ENCODE measurements around the gene ERC2.

The ERC2 gene

DNA sequence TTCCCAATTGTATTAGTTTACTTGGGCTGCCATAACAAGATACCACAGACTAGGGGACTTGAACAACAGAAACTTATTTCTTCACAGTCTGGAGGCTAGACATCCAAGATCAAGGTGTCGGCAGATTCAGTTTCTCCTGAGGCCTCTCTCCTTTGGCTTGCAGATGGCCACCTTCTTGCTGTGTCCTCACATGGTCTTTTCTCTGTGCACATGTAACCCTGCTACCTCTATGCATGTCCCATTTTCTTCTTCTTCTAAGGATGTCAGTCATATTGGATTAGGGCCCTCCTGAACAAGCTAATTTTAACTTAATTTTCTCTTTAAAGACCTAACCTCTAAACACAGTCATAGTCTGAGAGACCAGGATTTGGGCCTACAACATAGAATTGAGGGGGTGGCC lies 644.4 kb downstream of the ERC2 start:
- no peak overlapping the region for H3K27ac ChIP-seq (ENCODE audit: low read depth, low read length)
- H3K9ac ChIP-seq (ENCODE audit: low read length), result no peak overlapping the region
- DNase-seq, result no peak
- H3K23ac ChIP-seq (ENCODE audit: low read length), result no peak overlapping the region
- H2AK5ac ChIP-seq (ENCODE audit: low read length), result no peak overlapping the region
- H3K79me1 ChIP-seq (ENCODE audit: low read length), result peaks cover 2% of the 10 kb centered on the region
- no peaks in the 10 kb centered on the region for H3K36me3 ChIP-seq (ENCODE audit: control insufficient read depth in 1 of 2, insufficient read depth in 2 of 2, low read length in 2 of 2)
- H3K9me3 ChIP-seq (ENCODE audit: insufficient read depth, low read depth, low read length), result no peaks in the 10 kb centered on the region
- H3K4me3 ChIP-seq (ENCODE audit: low read depth, low read length), result no peak overlapping the region
- no peak overlapping the region for H2AFZ ChIP-seq (ENCODE audit: insufficient read depth, low read length, poor library complexity)
- no peaks in the 10 kb centered on the region for H3K79me2 ChIP-seq (ENCODE audit: control insufficient read depth, insufficient read depth, low read length, poor library complexity)
- H4K12ac ChIP-seq (ENCODE audit: low read depth, low read length), result no peak overlapping the region
- no peak overlapping the region for H2BK12ac ChIP-seq (ENCODE audit: low read length)
- no CpG with 5 or more reads among the region's 1 CpG for WGBS (ENCODE audit: extremely low coverage, insufficient coverage, insufficient read length)
- no peak overlapping the region for H3K4ac ChIP-seq (ENCODE audit: low read depth, low read length)
- no peak overlapping the region for H2BK5ac ChIP-seq (ENCODE audit: low read depth, low read length, poor library complexity)
- no peak overlapping the region for H2BK120ac ChIP-seq (ENCODE audit: insufficient read depth, low read length, poor library complexity)
- no peak overlapping the region for H4K8ac ChIP-seq (ENCODE audit: low read depth, low read length)
- no peak overlapping the region for H3K18ac ChIP-seq (ENCODE audit: low read length)
- peaks cover 0 to 2% of the 10 kb centered on the region in 2 experiments for H3K4me1 ChIP-seq (ENCODE audit: control insufficient read depth in 1 of 2, insufficient read depth in 2 of 2, low read length in 2 of 2)
- no peaks in the 10 kb centered on the region for H3K27me3 ChIP-seq (ENCODE audit: insufficient read depth, low read length)
- no peak overlapping the region for H3K14ac ChIP-seq (ENCODE audit: low read length)
- H4K91ac ChIP-seq (ENCODE audit: low read depth, low read length), result no peak overlapping the region
- H3K4me2 ChIP-seq (ENCODE audit: low read length), result no peak overlapping the region

DNA sequence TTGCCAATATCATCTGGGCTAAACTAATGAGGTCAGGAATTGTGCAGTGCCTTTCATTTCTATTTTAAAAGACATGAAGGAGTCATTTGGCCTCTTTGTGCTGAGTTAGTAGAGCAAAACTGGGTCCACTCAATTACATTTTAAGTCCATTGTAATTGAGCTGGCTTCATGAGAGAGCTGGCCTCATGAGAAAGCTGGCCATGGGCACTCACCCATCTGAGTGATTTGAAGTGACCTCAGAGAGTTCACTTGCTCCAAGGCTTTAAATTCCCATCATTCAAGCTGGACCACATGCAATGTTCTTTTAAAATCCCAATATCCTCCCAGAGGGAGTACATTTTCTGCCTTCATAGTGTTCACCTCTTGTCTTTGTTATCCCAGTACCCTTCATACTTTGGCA lies 645.3 kb downstream of the ERC2 start:
- H4K12ac ChIP-seq (ENCODE audit: low read depth, low read length), result no peak overlapping the region
- H4K8ac ChIP-seq (ENCODE audit: low read depth, low read length), result no peak overlapping the region
- no peak overlapping the region for H3K9ac ChIP-seq (ENCODE audit: low read length)
- H3K14ac ChIP-seq (ENCODE audit: low read length), result no peak overlapping the region
- H2AK5ac ChIP-seq (ENCODE audit: low read length), result no peak overlapping the region
- no peak overlapping the region for H3K4ac ChIP-seq (ENCODE audit: low read depth, low read length)
- no peaks in the 10 kb centered on the region for H3K36me3 ChIP-seq (ENCODE audit: control insufficient read depth in 1 of 2, insufficient read depth in 2 of 2, low read length in 2 of 2)
- H3K79me2 ChIP-seq (ENCODE audit: control insufficient read depth, insufficient read depth, low read length, poor library complexity), result no peaks in the 10 kb centered on the region
- no peak overlapping the region for H3K27ac ChIP-seq (ENCODE audit: low read depth, low read length)
- no peak overlapping the region for H4K91ac ChIP-seq (ENCODE audit: low read depth, low read length)
- H2BK12ac ChIP-seq (ENCODE audit: low read length), result no peak overlapping the region
- H2BK120ac ChIP-seq (ENCODE audit: insufficient read depth, low read length, poor library complexity), result no peak overlapping the region
- no peak overlapping the region for H3K18ac ChIP-seq (ENCODE audit: low read length)
- H3K23ac ChIP-seq (ENCODE audit: low read length), result no peak overlapping the region
- H3K9me3 ChIP-seq (ENCODE audit: insufficient read depth, low read depth, low read length), result no peaks in the 10 kb centered on the region
- no peak overlapping the region for H3K4me3 ChIP-seq (ENCODE audit: low read depth, low read length)
- H3K4me1 ChIP-seq (ENCODE audit: control insufficient read depth in 1 of 2, insufficient read depth in 2 of 2, low read length in 2 of 2), result peaks cover 0 to 2% of the 10 kb centered on the region in 2 experiments
- H2AFZ ChIP-seq (ENCODE audit: insufficient read depth, low read length, poor library complexity), result no peak overlapping the region
- no peak for DNase-seq
- H3K4me2 ChIP-seq (ENCODE audit: low read length), result no peak overlapping the region
- no peak overlapping the region for H2BK5ac ChIP-seq (ENCODE audit: low read depth, low read length, poor library complexity)
- H3K27me3 ChIP-seq (ENCODE audit: insufficient read depth, low read length), result no peaks in the 10 kb centered on the region
- H3K79me1 ChIP-seq (ENCODE audit: low read length), result peaks cover 2% of the 10 kb centered on the region

DNA sequence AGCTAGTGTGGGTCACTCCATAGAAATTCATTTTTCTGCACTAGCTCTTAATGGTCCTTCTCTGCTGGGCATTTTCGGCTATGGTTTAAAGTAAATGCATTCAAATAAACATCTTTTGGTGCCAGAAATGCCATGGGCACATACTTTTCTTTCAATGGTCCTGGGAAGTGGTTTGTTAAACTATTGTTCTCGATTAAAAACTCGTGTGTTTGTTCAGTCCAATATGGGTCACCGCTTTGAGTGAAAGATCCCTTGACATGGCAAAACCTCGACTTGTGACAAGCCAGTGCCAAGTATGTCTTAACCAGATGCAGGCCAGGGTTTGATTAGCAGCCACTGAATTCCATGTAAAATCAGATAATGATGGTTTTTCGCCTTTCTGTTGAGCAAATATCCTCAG lies 649.3 kb downstream of the ERC2 start:
- no CpG with 5 or more reads among the region's 6 CpGs for WGBS (ENCODE audit: extremely low coverage, insufficient coverage, insufficient read length)

DNA sequence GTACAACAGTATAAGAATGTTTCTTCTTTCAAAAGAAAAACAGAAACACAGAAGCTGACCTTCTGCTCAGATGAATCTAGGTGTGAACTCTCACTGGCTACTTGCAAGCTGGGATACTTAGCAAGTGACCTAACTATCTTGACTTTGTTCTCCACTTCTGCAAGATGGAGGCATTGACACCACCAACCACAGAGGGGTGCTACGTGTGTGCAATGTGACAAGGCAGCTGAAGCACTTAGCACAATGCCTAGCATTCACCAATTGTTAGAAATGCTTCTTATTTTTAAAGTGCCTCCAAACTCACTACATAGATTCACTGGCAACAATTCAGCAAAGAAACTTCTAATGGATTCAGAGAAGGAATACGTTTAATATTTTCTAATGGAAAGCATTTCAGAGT lies 649.8 kb downstream of the ERC2 start:
- H3K4me3 ChIP-seq (ENCODE audit: low read depth, low read length), result no peak overlapping the region
- no peak overlapping the region for H2BK120ac ChIP-seq (ENCODE audit: insufficient read depth, low read length, poor library complexity)
- no peak overlapping the region for H2BK12ac ChIP-seq (ENCODE audit: low read length)
- no peak for DNase-seq
- no peak overlapping the region for H3K4ac ChIP-seq (ENCODE audit: low read depth, low read length)
- no peak overlapping the region for H4K91ac ChIP-seq (ENCODE audit: low read depth, low read length)
- H3K14ac ChIP-seq (ENCODE audit: low read length), result no peak overlapping the region
- no peaks in the 10 kb centered on the region for H3K4me1 ChIP-seq (ENCODE audit: control insufficient read depth in 1 of 2, insufficient read depth in 2 of 2, low read length in 2 of 2)
- no peak overlapping the region for H4K8ac ChIP-seq (ENCODE audit: low read depth, low read length)
- H2BK5ac ChIP-seq (ENCODE audit: low read depth, low read length, poor library complexity), result no peak overlapping the region
- H3K18ac ChIP-seq (ENCODE audit: low read length), result no peak overlapping the region
- no peak overlapping the region for H3K23ac ChIP-seq (ENCODE audit: low read length)
- no peaks in the 10 kb centered on the region for H3K79me2 ChIP-seq (ENCODE audit: control insufficient read depth, insufficient read depth, low read length, poor library complexity)
- H3K36me3 ChIP-seq (ENCODE audit: control insufficient read depth in 1 of 2, insufficient read depth in 2 of 2, low read length in 2 of 2), result no peaks in the 10 kb centered on the region
- no peak overlapping the region for H2AFZ ChIP-seq (ENCODE audit: insufficient read depth, low read length, poor library complexity)
- no peaks in the 10 kb centered on the region for H3K79me1 ChIP-seq (ENCODE audit: low read length)
- no peak overlapping the region for H4K12ac ChIP-seq (ENCODE audit: low read depth, low read length)
- H3K4me2 ChIP-seq (ENCODE audit: low read length), result no peak overlapping the region
- H3K9me3 ChIP-seq (ENCODE audit: insufficient read depth, low read depth, low read length), result no peaks in the 10 kb centered on the region
- no peak overlapping the region for H3K9ac ChIP-seq (ENCODE audit: low read length)
- no peaks in the 10 kb centered on the region for H3K27me3 ChIP-seq (ENCODE audit: insufficient read depth, low read length)
- no peak overlapping the region for H2AK5ac ChIP-seq (ENCODE audit: low read length)
- WGBS (ENCODE audit: extremely low coverage, insufficient coverage, insufficient read length), result no CpG with 5 or more reads among the region's 2 CpGs
- H3K27ac ChIP-seq (ENCODE audit: low read depth, low read length), result no peak overlapping the region

More for the DNA sequence above, 649.3 kb downstream of the ERC2 start:
- H4K8ac ChIP-seq (ENCODE audit: low read depth, low read length), result no peak overlapping the region
- H3K4ac ChIP-seq (ENCODE audit: low read depth, low read length), result no peak overlapping the region
- H3K36me3 ChIP-seq (ENCODE audit: control insufficient read depth in 1 of 2, insufficient read depth in 2 of 2, low read length in 2 of 2), result no peaks in the 10 kb centered on the region
- H3K18ac ChIP-seq (ENCODE audit: low read length), result no peak overlapping the region
- H4K12ac ChIP-seq (ENCODE audit: low read depth, low read length), result no peak overlapping the region
- no peaks in the 10 kb centered on the region for H3K79me2 ChIP-seq (ENCODE audit: control insufficient read depth, insufficient read depth, low read length, poor library complexity)
- no peak overlapping the region for H2BK120ac ChIP-seq (ENCODE audit: insufficient read depth, low read length, poor library complexity)
- no peak overlapping the region for H3K27ac ChIP-seq (ENCODE audit: low read depth, low read length)
- H2AFZ ChIP-seq (ENCODE audit: insufficient read depth, low read length, poor library complexity), result no peak overlapping the region
- no peak for DNase-seq
- H3K4me1 ChIP-seq (ENCODE audit: control insufficient read depth in 1 of 2, insufficient read depth in 2 of 2, low read length in 2 of 2), result no peaks in the 10 kb centered on the region
- H4K91ac ChIP-seq (ENCODE audit: low read depth, low read length), result no peak overlapping the region
- H3K9me3 ChIP-seq (ENCODE audit: insufficient read depth, low read depth, low read length), result no peaks in the 10 kb centered on the region
- no peak overlapping the region for H3K14ac ChIP-seq (ENCODE audit: low read length)
- H3K9ac ChIP-seq (ENCODE audit: low read length), result no peak overlapping the region
- H3K4me2 ChIP-seq (ENCODE audit: low read length), result no peak overlapping the region
- no peak overlapping the region for H3K23ac ChIP-seq (ENCODE audit: low read length)
- H3K27me3 ChIP-seq (ENCODE audit: insufficient read depth, low read length), result no peaks in the 10 kb centered on the region
- no peak overlapping the region for H2BK12ac ChIP-seq (ENCODE audit: low read length)
- no peak overlapping the region for H2AK5ac ChIP-seq (ENCODE audit: low read length)
- no peak overlapping the region for H3K4me3 ChIP-seq (ENCODE audit: low read depth, low read length)
- no peaks in the 10 kb centered on the region for H3K79me1 ChIP-seq (ENCODE audit: low read length)
- no peak overlapping the region for H2BK5ac ChIP-seq (ENCODE audit: low read depth, low read length, poor library complexity)
